Upper lobe of left lung (tissue), 6 donors: Measurements from ENCODE around the gene MCFD2. TPM values are rescaled to one million over a fixed set of nuclear protein-coding genes. Genes with fewer than 3 reads are reported as not detected.

Experiments
- ATAC-seq, 2 donors: fragments of 200-7000 bp; cut with Tn5 transposase; one replicate each; pipeline ENCODE4 v1.9.1; 2022; ENCODE audit warnings: mild to moderate bottlenecking in 2 of 2, moderate library complexity in 2 of 2; ENCODE audit not compliant: low FRiP score in 2 of 2
- DNase-seq, 2 donors: peaks; one replicate each; pipeline ENCODE4 v3.0.0-alpha.2; 2019 to 2020
- H3K27ac ChIP-seq, 4 donors: fragments of 200-600 bp; sonication (generic); one replicate each; pipeline ENCODE4 v1.5.1; 2016 to 2019
- H3K27me3 ChIP-seq, 4 donors: fragments of 200-600 bp; sonication (generic); one replicate each; pipeline ENCODE4 v1.5.1; 2017 to 2019
- H3K36me3 ChIP-seq, 4 donors: fragments of 200-600 bp; sonication (generic); one replicate each; pipeline ENCODE4 v1.5.1; 2016 to 2019
- H3K4me1 ChIP-seq, 4 donors: fragments of 200-600 bp; sonication (generic); one replicate each; pipeline ENCODE4 v1.5.1; 2018 to 2019
- H3K4me3 ChIP-seq, 4 donors: fragments of 200-600 bp; sonication (generic); one replicate each; pipeline ENCODE4 v1.5.1; 2017 to 2019; ENCODE audit warnings: mild to moderate bottlenecking in 2 of 4, moderate library complexity in 1 of 4
- H3K9me3 ChIP-seq, 4 donors: fragments of 200-600 bp; sonication (generic); one replicate each; pipeline ENCODE4 v1.5.1; 2018 to 2019
- CTCF ChIP-seq, 6 experiments: fragments of 450-650 bp in 4 of 6; fragments of 200-600 bp in 2 of 6; sonication (generic) in 2 of 6; IDR thresholded peaks; one replicate each; pipeline ENCODE4 v1.5.1; 2016 to 2019; ENCODE audit warnings: antibody characterized with exemption in 6 of 6
- EP300 ChIP-seq, 4 donors: sonication (generic); formaldehyde crosslinking; IDR thresholded peaks; one replicate each; pipeline ENCODE4 v1.5.1; 2017; ENCODE audit warnings: antibody characterized with exemption in 4 of 4, control low read depth in 2 of 4
- POLR2A ChIP-seq, 4 donors: fragments of 450-650 bp; IDR thresholded peaks; one replicate each; pipeline ENCODE4 v1.5.1; 2016 to 2017; ENCODE audit warnings: antibody characterized with exemption in 4 of 4, mild to moderate bottlenecking in 2 of 4
- POLR2AphosphoS5 ChIP-seq, 2 donors: sonication (generic); formaldehyde crosslinking; IDR thresholded peaks; one replicate each; pipeline ENCODE4 v1.5.1; 2017; ENCODE audit warnings: antibody characterized with exemption in 2 of 2
- WGBS, 2 donors: methylation state at CpG; one replicate each; pipeline ENCODE4 v1.1.5; 2017 to 2018; 5-methylcytosine and 5-hydroxymethylcytosine counted together
- total RNA-seq, 6 donors: library from RNA; depleted of rRNA in 4 of 6; stranded (reverse); fragments of >200 nt in 4 of 6; gene quantifications; one replicate each; pipeline versions ENCODE4 v1.1.0 to v1.2.1, GENCODE V29; 2016 to 2021
- donor health status: DM: no; HTN: no; CAD: no; lungs with moderate emphysema.
- donor health status: DM: no; HTN: yes; CAD: no; lungs with severe emphysema.

MCFD2 gene
- total RNA-seq, 6 donors from 2014 or later = 16.8 to 102 (median 77.5) TPM

- Histone ChIP-seq H3K4me3 (no peak overlapping the region), H3K27ac (no peak overlapping the region), H3K36me3 (no peaks in the 10 kb centered on the region), H3K4me1 (no peaks in the 10 kb centered on the region), H3K9me3 (peaks cover 0 to 9% (median 0%) of the 10 kb centered on the region in 4 donors), H3K27me3 (no peaks in the 10 kb centered on the region)
- ATAC-seq = no peak
- no peak for TF ChIP-seq POLR2AphosphoS5 (IDR thresholded peaks at IDR 0.05)
- no peak for TF ChIP-seq POLR2A (IDR thresholded peaks at IDR 0.05)
- DNase-seq = no peak
- WGBS, 2 donors = 87 to 93% methylated on average over 4 of the region's 4 CpGs
Observed at GRCh38 chr2:46922606-46923005, 7.0 kb upstream of the MCFD2 start.

- 93% methylated on average over 11 of the region's 11 CpGs for WGBS, 2 donors
- DNase-seq = no peak
- no peaks in the 10 kb centered on the region for H3K27me3 ChIP-seq
- peaks cover 0 to 4% (median 0%) of the 10 kb centered on the region in 4 donors for H3K9me3 ChIP-seq
- no peak overlapping the region for H3K27ac ChIP-seq
- TF ChIP-seq POLR2A (IDR thresholded peaks at IDR 0.05) (no peak), POLR2AphosphoS5 (IDR thresholded peaks at IDR 0.05) (no peak), EP300 (IDR thresholded peaks at IDR 0.05) (no peak), CTCF (IDR thresholded peaks at IDR 0.05) (no peak)
- H3K36me3 ChIP-seq = no peaks in the 10 kb centered on the region
- peaks cover 0 to 5% (median under 1%) of the 10 kb centered on the region in 4 donors for H3K4me1 ChIP-seq
- ATAC-seq = no peak
- H3K4me3 ChIP-seq = no peak overlapping the region
Observed at GRCh38 chr2:46921676-46922448, 6.3 kb upstream of the MCFD2 start.

- ATAC-seq = no peak
- Histone ChIP-seq H3K9me3 (no peaks in the 10 kb centered on the region), H3K27ac (no peak overlapping the region), H3K4me3 (no peak overlapping the region), H3K27me3 (no peaks in the 10 kb centered on the region), H3K36me3 (no peaks in the 10 kb centered on the region), H3K4me1 (peaks cover 19 to 29% (median 23%) of the 10 kb centered on the region in 4 donors)
- DNase-seq = no peak
- TF ChIP-seq CTCF (IDR thresholded peaks at IDR 0.05) (no peak), POLR2AphosphoS5 (IDR thresholded peaks at IDR 0.05) (no peak), POLR2A (IDR thresholded peaks at IDR 0.05) (no peak), EP300 (IDR thresholded peaks at IDR 0.05) (no peak)
Observed at GRCh38 chr2:46917628-46918027, 2.0 kb upstream of the MCFD2 start.

- H3K4me1 ChIP-seq = peaks cover 19 to 29% (median 23%) of the 10 kb centered on the region in 4 donors
- peak; percentile 76 to 80 for TF ChIP-seq POLR2AphosphoS5 (IDR thresholded peaks at IDR 0.05)
- TF ChIP-seq CTCF (IDR thresholded peaks at IDR 0.05) = peak in 1 of 6 experiments; percentile 3
- peak in 3 of 4 donors; percentile 41 to 79 (median 52) for TF ChIP-seq POLR2A (IDR thresholded peaks at IDR 0.05)
- peak in 1 of 4 donors; percentile 9 for TF ChIP-seq EP300 (IDR thresholded peaks at IDR 0.05)
- WGBS, 2 donors = 1% methylated on average over 28 to 37 of the region's 55 CpGs
- H3K27me3 ChIP-seq = no peaks in the 10 kb centered on the region
- DNase-seq (peak; percentile 94 to 95), ATAC-seq (peak; percentile 95 to 96)
- no peaks in the 10 kb centered on the region for H3K9me3 ChIP-seq
- H3K36me3 ChIP-seq = peaks cover 0 to 5% (median under 1%) of the 10 kb centered on the region in 4 donors
- H3K4me3 ChIP-seq = peak overlapping the region; percentile 91 to 98 (median 96)
- peak overlapping the region; percentile 91 to 98 (median 96) for H3K27ac ChIP-seq
Observed at GRCh38 chr2:46915811-46916630, 415 bp upstream of the MCFD2 start.

GRCh38 chr2:46914578-46915230 is 902 bp downstream of the MCFD2 start:
- 39 to 40% methylated on average over 11 of the region's 11 CpGs for WGBS, 2 donors
- H3K9me3 ChIP-seq = no peaks in the 10 kb centered on the region
- peak overlapping the region; percentile 91 to 98 (median 96) for H3K4me3 ChIP-seq
- peaks cover 20 to 33% (median 26%) of the 10 kb centered on the region in 4 donors for H3K4me1 ChIP-seq
- TF ChIP-seq EP300 (IDR thresholded peaks at IDR 0.05) (no peak), POLR2AphosphoS5 (IDR thresholded peaks at IDR 0.05) (no peak), POLR2A (IDR thresholded peaks at IDR 0.05) (no peak), CTCF (IDR thresholded peaks at IDR 0.05) (no peak)
- no peaks in the 10 kb centered on the region for H3K27me3 ChIP-seq
- ATAC-seq (no peak), DNase-seq (no peak)
- H3K27ac ChIP-seq = peak overlapping the region; percentile 91 to 98 (median 96)
- peaks cover 0 to 18% (median 3%) of the 10 kb centered on the region in 4 donors for H3K36me3 ChIP-seq
